ENCODE data around the gene PKIB. TPM values are rescaled to one million over a fixed set of nuclear protein-coding genes. Genes with fewer than 3 reads are reported as not detected.

The PKIB gene
- total RNA-seq, 1 donor from 2014 or later, result 48.5 TPM

DNA sequence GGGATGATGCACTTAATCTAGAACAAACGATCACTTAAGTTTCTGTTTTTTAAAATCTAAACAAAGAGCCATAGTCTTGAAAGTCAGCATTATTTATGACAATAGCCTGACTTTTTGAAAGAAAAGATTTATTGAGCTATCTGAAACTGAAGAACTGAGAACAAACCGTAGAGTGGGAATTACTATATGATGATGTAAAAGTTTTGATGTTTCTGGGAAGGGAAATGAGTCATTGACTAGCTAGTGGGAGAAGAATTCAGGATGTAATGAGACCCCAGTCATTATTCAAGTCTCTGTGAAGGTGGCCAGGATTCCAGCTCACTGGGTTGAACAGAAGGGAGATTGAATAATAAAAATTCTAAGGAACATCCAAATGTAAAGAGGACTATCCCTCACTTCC is 85.9 kb downstream of the PKIB start:
- TF ChIP-seq, protein P1, sequence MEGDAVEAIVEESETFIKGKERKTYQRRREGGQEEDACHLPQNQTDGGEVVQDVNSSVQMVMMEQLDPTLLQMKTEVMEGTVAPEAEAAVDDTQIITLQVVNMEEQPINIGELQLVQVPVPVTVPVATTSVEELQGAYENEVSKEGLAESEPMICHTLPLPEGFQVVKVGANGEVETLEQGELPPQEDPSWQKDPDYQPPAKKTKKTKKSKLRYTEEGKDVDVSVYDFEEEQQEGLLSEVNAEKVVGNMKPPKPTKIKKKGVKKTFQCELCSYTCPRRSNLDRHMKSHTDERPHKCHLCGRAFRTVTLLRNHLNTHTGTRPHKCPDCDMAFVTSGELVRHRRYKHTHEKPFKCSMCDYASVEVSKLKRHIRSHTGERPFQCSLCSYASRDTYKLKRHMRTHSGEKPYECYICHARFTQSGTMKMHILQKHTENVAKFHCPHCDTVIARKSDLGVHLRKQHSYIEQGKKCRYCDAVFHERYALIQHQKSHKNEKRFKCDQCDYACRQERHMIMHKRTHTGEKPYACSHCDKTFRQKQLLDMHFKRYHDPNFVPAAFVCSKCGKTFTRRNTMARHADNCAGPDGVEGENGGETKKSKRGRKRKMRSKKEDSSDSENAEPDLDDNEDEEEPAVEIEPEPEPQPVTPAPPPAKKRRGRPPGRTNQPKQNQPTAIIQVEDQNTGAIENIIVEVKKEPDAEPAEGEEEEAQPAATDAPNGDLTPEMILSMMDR (conservative IDR thresholded peaks at IDR 0.05; ENCODE audit: low read depth, low read length), result no peak
- peak; percentile 44 for DNase-seq (ENCODE audit: low read depth)
- no peak overlapping the region for H3K4me3 ChIP-seq (ENCODE audit: low read depth, low read length)

DNA sequence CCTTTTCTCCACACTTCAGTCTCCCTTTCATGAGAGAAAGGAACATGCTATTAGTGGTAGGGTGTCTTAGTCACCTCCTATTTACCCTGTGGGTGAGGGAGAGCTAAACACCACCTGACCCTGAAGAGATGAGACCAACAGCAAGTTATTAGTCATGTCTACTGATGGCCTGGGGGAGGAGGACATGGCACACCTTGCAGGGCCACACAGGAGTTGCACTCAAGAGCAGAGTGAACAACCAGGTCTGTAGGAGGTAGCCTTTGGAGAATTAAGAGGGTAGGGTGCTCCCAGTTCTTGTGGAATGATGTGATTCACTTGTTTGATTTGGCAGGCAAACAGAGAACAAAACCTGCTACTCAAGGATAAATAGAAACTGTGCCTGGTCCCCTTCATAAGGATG is 86.6 kb downstream of the PKIB start:
- peak; percentile 59 for DNase-seq (ENCODE audit: low read depth)
- TF ChIP-seq, protein P1 (conservative IDR thresholded peaks at IDR 0.05; ENCODE audit: low read depth, low read length), result no peak
- no peak overlapping the region for H3K4me3 ChIP-seq (ENCODE audit: low read depth, low read length)

DNA sequence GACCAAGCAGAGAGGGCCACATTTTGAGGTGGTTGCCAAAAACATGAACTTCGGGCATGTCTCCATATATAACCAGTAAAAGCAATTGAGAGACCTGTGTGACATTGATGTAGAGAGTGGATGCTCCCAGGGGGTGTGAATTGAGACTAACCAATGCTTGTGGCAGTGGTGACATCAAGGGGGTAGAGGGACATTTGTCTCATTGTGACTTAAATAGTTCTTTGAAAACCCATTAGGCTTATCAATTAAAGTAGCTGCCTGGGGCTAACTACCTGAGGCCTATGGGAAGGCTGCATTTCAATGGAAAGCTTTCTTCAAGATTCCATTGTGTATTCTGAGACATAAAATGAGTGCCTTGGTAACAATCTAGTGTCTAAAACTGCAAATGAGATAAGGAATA is 87.3 kb downstream of the PKIB start:
- H3K4me3 ChIP-seq (ENCODE audit: low read depth, low read length), result no peak overlapping the region
- TF ChIP-seq, protein P1 (conservative IDR thresholded peaks at IDR 0.05; ENCODE audit: low read depth, low read length), result no peak
- no peak for DNase-seq (ENCODE audit: low read depth)

DNA sequence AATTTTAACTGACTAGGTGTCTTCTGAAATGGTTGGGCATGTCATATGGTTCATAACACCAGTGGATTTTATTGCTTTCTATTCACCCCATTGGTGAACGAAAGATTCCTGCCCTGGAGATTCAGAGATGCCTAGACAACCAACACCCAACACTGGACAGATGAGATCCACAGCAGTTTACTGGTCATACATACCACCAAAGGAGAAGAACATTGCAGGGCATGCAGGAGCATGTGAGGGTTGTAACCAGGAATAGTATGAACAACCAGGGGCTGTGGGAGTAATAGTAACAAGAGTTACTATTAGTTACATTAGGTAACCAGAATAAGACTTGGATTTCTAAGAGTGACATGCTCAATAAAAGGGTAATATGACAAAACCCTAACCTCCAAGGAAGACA is 91.5 kb downstream of the PKIB start:
- DNase-seq (ENCODE audit: low read depth), result no peak
- TF ChIP-seq, protein P1 (conservative IDR thresholded peaks at IDR 0.05; ENCODE audit: low read depth, low read length), result no peak

DNA sequence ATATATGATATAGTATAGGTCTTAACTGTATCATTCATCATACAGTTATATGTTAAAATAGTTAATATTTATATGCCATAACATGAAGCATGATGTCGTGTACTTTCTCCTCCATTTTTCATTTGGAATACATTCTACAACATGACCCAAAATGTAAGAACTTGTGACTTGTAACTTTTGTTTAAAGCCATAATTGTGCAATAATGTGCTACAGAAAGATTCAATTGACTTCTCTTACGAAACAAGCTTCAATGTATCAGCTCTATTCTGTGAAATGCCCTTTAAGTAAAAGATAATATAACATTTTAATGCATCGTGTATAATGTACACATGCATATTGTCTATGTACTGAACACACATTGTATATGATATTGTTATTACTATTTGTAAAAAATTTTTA is 92.6 kb downstream of the PKIB start:
- TF ChIP-seq, protein P1 (conservative IDR thresholded peaks at IDR 0.05; ENCODE audit: low read depth, low read length), result no peak
- no peak for DNase-seq (ENCODE audit: low read depth)
- no peak overlapping the region for H3K4me3 ChIP-seq (ENCODE audit: low read depth, low read length)

More for the DNA sequence above, 91.5 kb downstream of the PKIB start:
- H3K4me3 ChIP-seq (ENCODE audit: low read depth, low read length), result no peak overlapping the region

- DNase-seq (ENCODE audit: low read depth), result no peak
- H3K4me3 ChIP-seq (ENCODE audit: low read depth, low read length), result no peak overlapping the region
- TF ChIP-seq, protein P1 (conservative IDR thresholded peaks at IDR 0.05; ENCODE audit: low read depth, low read length), result no peak
Measured at GRCh38 chr6:122704066-122704465, 93.9 kb downstream of the PKIB start.

DNA sequence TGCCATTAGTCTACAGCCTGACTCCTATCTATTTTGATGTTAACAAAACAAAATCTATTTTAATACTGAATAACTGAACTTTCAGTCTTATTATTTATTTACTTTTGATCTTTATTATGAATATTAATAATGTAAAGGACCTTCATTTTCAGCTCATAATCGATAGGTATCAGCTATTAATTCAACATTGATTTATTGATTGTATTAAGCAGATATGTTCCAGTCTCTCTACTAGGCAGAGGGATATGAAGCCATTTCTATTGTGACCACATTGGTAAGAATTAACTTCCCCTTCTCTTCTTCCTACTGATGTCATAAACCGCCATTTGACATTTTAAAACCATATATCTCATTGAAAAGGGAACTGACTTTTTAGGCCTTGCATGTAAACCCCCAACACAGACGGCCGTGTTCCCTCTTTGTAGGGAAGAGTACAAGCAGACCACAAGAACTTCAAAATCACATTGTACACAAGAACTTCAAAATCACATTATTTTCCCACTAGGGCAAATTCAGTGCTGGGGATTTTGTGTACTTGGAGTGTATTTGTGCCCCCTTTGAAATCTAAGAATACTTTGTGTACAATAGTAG is 99.8 kb downstream of the PKIB start:
- TF ChIP-seq, protein P1 (conservative IDR thresholded peaks at IDR 0.05; ENCODE audit: low read depth, low read length), result no peak
- no peak overlapping the region for H3K4me3 ChIP-seq (ENCODE audit: low read depth, low read length)
- DNase-seq (ENCODE audit: low read depth), result no peak
